Measurements from ENCODE around the gene GALNT10.

GRCh38 chr5:154351566-154351965 lies 161.0 kb downstream of the GALNT10 start:
- TF ChIP-seq CTCF (IDR thresholded peaks at IDR 0.05) (no peak), POLR2A (IDR thresholded peaks at IDR 0.05) (no peak)

Data from uterus (tissue), 2 donors.